Measurements from ENCODE around the gene FOXK1.
"Not testable (repeated sequence)": the region's sequence is repeated elsewhere in the genome, so short reads cannot be mapped to it uniquely, and the experiment has no call there.

Gene FOXK1

DNA sequence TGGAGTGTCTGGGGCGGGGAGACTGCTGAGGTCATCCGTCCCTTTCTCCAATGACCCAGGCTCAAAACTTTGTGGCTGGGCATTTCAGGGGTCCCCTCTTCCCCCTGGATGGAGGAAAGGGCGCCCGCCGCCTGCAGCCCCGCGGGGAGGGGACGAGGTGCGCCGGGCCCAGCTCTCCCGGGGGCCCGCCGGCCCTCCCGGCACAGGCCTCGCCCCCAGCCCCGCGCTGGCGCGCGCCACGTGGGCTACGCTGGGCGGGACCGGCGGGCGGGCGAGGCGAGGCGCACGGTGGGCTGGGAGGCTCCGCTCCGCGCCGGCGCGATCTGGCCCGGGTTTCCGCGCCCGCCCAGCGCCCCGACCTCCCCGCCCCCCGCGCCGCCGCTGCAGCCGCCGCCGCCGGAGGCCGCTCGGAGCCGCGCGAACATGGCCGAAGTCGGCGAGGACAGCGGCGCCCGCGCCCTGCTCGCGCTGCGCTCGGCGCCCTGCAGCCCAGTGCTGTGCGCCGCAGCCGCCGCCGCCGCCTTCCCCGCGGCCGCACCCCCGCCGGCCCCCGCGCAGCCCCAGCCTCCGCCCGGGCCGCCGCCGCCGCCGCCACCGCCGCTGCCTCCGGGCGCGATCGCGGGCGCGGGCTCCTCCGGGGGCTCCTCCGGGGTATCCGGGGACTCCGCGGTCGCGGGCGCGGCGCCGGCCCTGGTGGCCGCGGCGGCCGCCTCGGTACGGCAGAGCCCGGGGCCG, at the start of gene FOXK1:
TSS of gene FOXK1 (plus strand) at position 410 of the 735 bp plus-strand sequence. CDS start at position 424, 14 bp downstream.
- Histone ChIP-seq H3K9ac (ENCODE audit: insufficient read length) (peak within 1 kb of the TSS; percentile 97), H3K36me3 (ENCODE audit: insufficient read depth, low read length) (peaks cover 15% of the 10 kb centered on the region), H3K4me3 (peak within 1 kb of the TSS; percentile 92), H3K27ac (peak within 1 kb of the TSS; percentile 91), H3K9me3 (ENCODE audit: low read depth, low read length) (no peaks in the 10 kb centered on the region)
- TF ChIP-seq EZH2 (IDR thresholded peaks at IDR 0.05): no peak
- peak; percentile 46; the same call in 1 of the 2 replicates for TF ChIP-seq POLR2AphosphoS5 (IDR thresholded peaks at IDR 0.05; ENCODE audit: borderline replicate concordance, low read depth, low read length)
- no peak for TF ChIP-seq FOXP2 (optimal IDR thresholded peaks at IDR 0.05; ENCODE audit: control extremely low read depth, extremely low read length, insufficient read depth)
- no peak for DNase-seq (ENCODE audit: low read depth, low spot score)

- DNase-seq (ENCODE audit: low read depth, low spot score): no peak
- Histone ChIP-seq H3K27ac (no peak overlapping the region), H3K9ac (ENCODE audit: insufficient read length) (no peak overlapping the region), H3K9me3 (ENCODE audit: low read depth, low read length) (no peaks in the 10 kb centered on the region), H3K4me3 (no peak overlapping the region), H3K36me3 (ENCODE audit: insufficient read depth, low read length) (no peaks in the 10 kb centered on the region)
- TF ChIP-seq FOXP2 (optimal IDR thresholded peaks at IDR 0.05; ENCODE audit: control extremely low read depth, extremely low read length, insufficient read depth) (no peak), EZH2 (IDR thresholded peaks at IDR 0.05) (no peak), POLR2AphosphoS5 (IDR thresholded peaks at IDR 0.05; ENCODE audit: borderline replicate concordance, low read depth, low read length) (no peak)
Measured at GRCh38 chr7:4633012-4633411, 49.1 kb upstream of the FOXK1 start.

- H3K4me3 ChIP-seq: no peak overlapping the region
- DNase-seq (ENCODE audit: low read depth, low spot score): no peak
- no peak overlapping the region for H3K27ac ChIP-seq
- H3K36me3 ChIP-seq (ENCODE audit: insufficient read depth, low read length): no peaks in the 10 kb centered on the region
- H3K9me3 ChIP-seq (ENCODE audit: low read depth, low read length): no peaks in the 10 kb centered on the region
- no peak overlapping the region for H3K9ac ChIP-seq (ENCODE audit: insufficient read length)
- TF ChIP-seq FOXP2 (optimal IDR thresholded peaks at IDR 0.05; ENCODE audit: control extremely low read depth, extremely low read length, insufficient read depth) (no peak), POLR2AphosphoS5 (IDR thresholded peaks at IDR 0.05; ENCODE audit: borderline replicate concordance, low read depth, low read length) (no peak), EZH2 (IDR thresholded peaks at IDR 0.05) (no peak)
Measured at GRCh38 chr7:4634166-4634565, 47.9 kb upstream of the FOXK1 start.

DNA sequence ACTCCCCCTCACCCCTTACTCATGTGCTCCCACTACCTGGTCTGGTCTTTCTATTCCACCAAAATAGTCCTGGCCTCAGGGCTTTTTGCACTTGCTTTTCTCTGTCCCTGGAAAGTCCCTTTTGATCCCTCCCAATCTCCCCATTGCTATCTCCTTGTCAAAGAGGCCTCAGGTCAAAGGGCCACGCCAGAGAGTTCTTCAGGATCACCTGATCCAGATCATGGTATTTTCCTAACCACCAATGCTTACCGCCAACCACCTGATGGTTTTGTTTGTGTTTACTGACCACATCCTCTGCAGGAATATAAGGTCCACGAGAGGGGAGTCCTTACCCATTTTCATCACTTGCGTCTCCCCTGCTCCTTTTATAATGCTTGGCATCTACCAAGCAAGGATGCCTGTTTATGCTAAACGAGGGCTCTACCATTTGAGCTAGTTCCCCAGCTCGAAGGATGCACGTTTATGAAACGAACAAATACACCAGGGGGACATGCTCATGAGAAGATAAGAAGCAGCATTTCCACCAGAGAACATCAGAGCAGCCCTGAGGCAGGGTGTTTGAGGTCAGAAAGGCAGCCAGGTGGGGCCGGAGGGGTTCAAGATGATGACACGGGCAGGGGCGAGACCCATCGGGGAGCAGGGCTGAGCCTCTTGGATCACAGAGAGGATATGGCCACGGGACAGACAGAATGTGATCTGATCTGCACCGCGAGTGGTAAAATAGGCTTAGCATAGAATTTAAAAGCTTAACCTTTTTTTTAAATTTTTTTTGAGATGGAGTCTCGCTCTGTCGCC, 43.1 kb upstream of the FOXK1 start:
- H3K9me3 ChIP-seq (ENCODE audit: low read depth, low read length): no peaks in the 10 kb centered on the region
- H3K4me3 ChIP-seq: no peak overlapping the region
- TF ChIP-seq POLR2AphosphoS5 (IDR thresholded peaks at IDR 0.05; ENCODE audit: borderline replicate concordance, low read depth, low read length) (no peak), EZH2 (IDR thresholded peaks at IDR 0.05) (no peak), FOXP2 (optimal IDR thresholded peaks at IDR 0.05; ENCODE audit: control extremely low read depth, extremely low read length, insufficient read depth) (no peak)
- no peak overlapping the region for H3K27ac ChIP-seq
- H3K36me3 ChIP-seq (ENCODE audit: insufficient read depth, low read length): no peaks in the 10 kb centered on the region
- H3K9ac ChIP-seq (ENCODE audit: insufficient read length): no peak overlapping the region
- DNase-seq (ENCODE audit: low read depth, low spot score): no peak

GRCh38 chr7:4641091-4641666, 40.9 kb upstream of the FOXK1 start:
- peak overlapping the region; percentile 86 for H3K4me3 ChIP-seq
- peak overlapping the region; percentile 74 for H3K9ac ChIP-seq (ENCODE audit: insufficient read length)
- H3K27ac ChIP-seq: peak overlapping the region; percentile 31; the same call in 1 of the 2 replicates
- no peaks in the 10 kb centered on the region for H3K36me3 ChIP-seq (ENCODE audit: insufficient read depth, low read length)
- no peaks in the 10 kb centered on the region for H3K9me3 ChIP-seq (ENCODE audit: low read depth, low read length)
- no peak for DNase-seq (ENCODE audit: low read depth, low spot score)
- peak; percentile 75 for TF ChIP-seq POLR2AphosphoS5 (IDR thresholded peaks at IDR 0.05; ENCODE audit: borderline replicate concordance, low read depth, low read length)
- no peak for TF ChIP-seq FOXP2 (optimal IDR thresholded peaks at IDR 0.05; ENCODE audit: control extremely low read depth, extremely low read length, insufficient read depth)

- Histone ChIP-seq H3K27ac (peak overlapping the region; percentile 92), H3K9me3 (ENCODE audit: low read depth, low read length) (no peaks in the 10 kb centered on the region), H3K9ac (ENCODE audit: insufficient read length) (peak overlapping the region; percentile 92), H3K4me3 (peak overlapping the region; percentile 86), H3K36me3 (ENCODE audit: insufficient read depth, low read length) (no peaks in the 10 kb centered on the region)
- TF ChIP-seq POLR2AphosphoS5 (IDR thresholded peaks at IDR 0.05; ENCODE audit: borderline replicate concordance, low read depth, low read length): peak; percentile 90
- peak; percentile 91 for TF ChIP-seq FOXP2 (optimal IDR thresholded peaks at IDR 0.05; ENCODE audit: control extremely low read depth, extremely low read length, insufficient read depth)
- TF ChIP-seq EZH2 (IDR thresholded peaks at IDR 0.05): no peak
- DNase-seq (ENCODE audit: low read depth, low spot score): peak; percentile 70
Measured at GRCh38 chr7:4641667-4642467, 40.2 kb upstream of the FOXK1 start.

- H3K4me3 ChIP-seq: peak overlapping the region; percentile 86
- H3K27ac ChIP-seq: peak overlapping the region; percentile 92
- peak overlapping the region; percentile 92 for H3K9ac ChIP-seq (ENCODE audit: insufficient read length)
- H3K36me3 ChIP-seq (ENCODE audit: insufficient read depth, low read length): no peaks in the 10 kb centered on the region
- DNase-seq (ENCODE audit: low read depth, low spot score): no peak
- H3K9me3 ChIP-seq (ENCODE audit: low read depth, low read length): no peaks in the 10 kb centered on the region
- TF ChIP-seq FOXP2 (optimal IDR thresholded peaks at IDR 0.05; ENCODE audit: control extremely low read depth, extremely low read length, insufficient read depth) (no peak), EZH2 (IDR thresholded peaks at IDR 0.05) (no peak), POLR2AphosphoS5 (IDR thresholded peaks at IDR 0.05; ENCODE audit: borderline replicate concordance, low read depth, low read length) (no peak)
Measured at GRCh38 chr7:4642468-4643203, 39.5 kb upstream of the FOXK1 start.

- not testable (repeated sequence) for H3K9ac ChIP-seq (ENCODE audit: insufficient read length); H3K27ac ChIP-seq; H3K4me3 ChIP-seq; H3K36me3 ChIP-seq (ENCODE audit: insufficient read depth, low read length); H3K9me3 ChIP-seq (ENCODE audit: low read depth, low read length); DNase-seq (ENCODE audit: low read depth, low spot score)
Measured at GRCh38 chr7:4643204-4643471, 39.0 kb upstream of the FOXK1 start.
